H1 (cell line): ENCODE data around the gene TPPP2. TPM values are rescaled to one million over a fixed set of nuclear protein-coding genes. Genes with fewer than 3 reads are reported as not detected.

Source experiments
- CTCF ChIA-PET: fragments of 300-600 bp; sonication (Branson Sonifier 250); formaldehyde crosslinking; loops from one replicate; lab custom pipeline; 2021; ENCODE audit not compliant: partially characterized antibody; lab: Charles Lee
- POLR2A ChIA-PET: fragments of 300-600 bp; sonication (Branson Sonifier 250); formaldehyde crosslinking; loops from one replicate; lab custom pipeline; 2021; ENCODE audit warnings: inconsistent platforms; ENCODE audit not compliant: partially characterized antibody; lab: Charles Lee
- DNase-seq, 2 experiments: peaks; one replicate each; pipeline versions ENCODE4 v3.0.0 to v3.0.0-alpha.2; 2010 to 2022; ENCODE audit warnings: low spot score in 2 of 2, low read depth in 1 of 2, mixed read lengths in 1 of 2
- FAIRE-seq: peaks from 2 replicates; lab custom pipeline; 2011; peaks lifted over from hg19 to GRCh38; lab: Jason Lieb, UNC
- H2AFZ ChIP-seq: 2 replicates; pipeline ENCODE4 v1.8.1; 2012; ENCODE audit warnings: low read length, inconsistent platforms
- H2AK5ac ChIP-seq: 2 replicates; pipeline ENCODE4 v1.6.1; 2013; ENCODE audit warnings: low read depth, low read length
- H2BK120ac ChIP-seq: replicated peaks from 2 replicates; pipeline ENCODE3; 2013; ENCODE audit warnings: low read depth, low read length, inconsistent platforms
- H2BK12ac ChIP-seq: 2 replicates; pipeline ENCODE4 v1.6.1; 2013; ENCODE audit warnings: low read depth, low read length
- H2BK15ac ChIP-seq: 2 replicates; pipeline ENCODE4 v1.6.1; 2013; ENCODE audit warnings: low read length
- H2BK20ac ChIP-seq: 2 replicates; pipeline ENCODE4 v1.6.1; 2013; ENCODE audit warnings: low read length
- H2BK5ac ChIP-seq: 2 replicates; pipeline ENCODE4 v1.6.1; 2013; ENCODE audit warnings: low read depth, low read length
- H3K14ac ChIP-seq: 2 replicates; pipeline ENCODE4 v1.6.1; 2013; ENCODE audit warnings: inconsistent platforms; ENCODE audit not compliant: insufficient read length
- H3K18ac ChIP-seq: 2 replicates; pipeline ENCODE4 v1.6.1; 2013; ENCODE audit warnings: low read length; ENCODE audit errors: extremely low read depth
- H3K23ac ChIP-seq: 2 replicates; pipeline ENCODE4 v1.6.1; 2013; ENCODE audit warnings: inconsistent platforms; ENCODE audit not compliant: insufficient read length
- H3K23me2 ChIP-seq: 2 replicates; pipeline ENCODE4 v1.6.1; 2013; ENCODE audit warnings: low read depth, low read length
- H3K27ac ChIP-seq: 2 replicates; pipeline ENCODE4 v1.6.1; 2011; ENCODE audit warnings: low read depth, low read length, inconsistent platforms
- H3K27me3 ChIP-seq, 4 experiments: replicated peaks in 1 of 4; 1 replicate in 1 of 4; 2 replicates in 3 of 4; pipeline versions ENCODE4 v1.6.1 to v1.8.1; 2011 to 2013; ENCODE audit warnings: low read length in 3 of 4, mild to moderate bottlenecking in 3 of 4, inconsistent platforms in 2 of 4, mixed read lengths in 2 of 4, moderate library complexity in 1 of 4; ENCODE audit not compliant: control insufficient read depth in 3 of 4, insufficient read depth in 3 of 4; ENCODE audit errors: extremely low read depth in 1 of 4
- H3K36me3 ChIP-seq, 4 experiments: 2 replicates each; pipeline versions ENCODE4 v1.6.1 to v1.8.1; 2011 to 2013; ENCODE audit warnings: mild to moderate bottlenecking in 4 of 4, low read length in 3 of 4, moderate library complexity in 2 of 4, control low read depth in 1 of 4, inconsistent platforms in 1 of 4; ENCODE audit not compliant: insufficient read depth in 4 of 4, control insufficient read depth in 2 of 4
- H3K4ac ChIP-seq: replicated peaks from 2 replicates; pipeline ENCODE3; 2013; ENCODE audit warnings: low read length, low read depth, mixed read lengths, inconsistent platforms; ENCODE audit not compliant: insufficient read length
- H3K4me1 ChIP-seq, 4 experiments: replicated peaks in 1 of 4; 1 replicate in 1 of 4; 2 replicates in 3 of 4; pipeline versions ENCODE4 v1.6.1 to v1.8.1; 2011 to 2013; ENCODE audit warnings: low read length in 3 of 4, inconsistent platforms in 2 of 4, mixed read lengths in 1 of 4; ENCODE audit not compliant: insufficient read depth in 4 of 4, control insufficient read depth in 3 of 4
- H3K4me2 ChIP-seq, 2 experiments: 2 replicates each; pipeline versions ENCODE4 v1.6.1 to v1.8.1; 2011 to 2013; ENCODE audit warnings: low read depth in 2 of 2, low read length in 2 of 2, control low read depth in 1 of 2, inconsistent platforms in 1 of 2, mild to moderate bottlenecking in 1 of 2; ENCODE audit not compliant: insufficient read depth in 1 of 2
- H3K4me3 ChIP-seq, 4 experiments: fragments of 200-600, 300-600 bp in 1 of 4; sonication (generic), shearing (Covaris generic), sonication (Bioruptor Twin) in 1 of 4; 2 replicates each; pipeline versions ENCODE4 v1.5.1 to v1.8.1; 2011 to 2016; ENCODE audit warnings: low read length in 4 of 4, low read depth in 3 of 4, control low read depth in 2 of 4, inconsistent platforms in 2 of 4, mild to moderate bottlenecking in 2 of 4, mixed read lengths in 1 of 4, moderate library complexity in 1 of 4; ENCODE audit not compliant: insufficient read depth in 2 of 4; ENCODE audit errors: extremely low read depth in 1 of 4
- H3K56ac ChIP-seq: replicated peaks from 2 replicates; pipeline ENCODE3; 2013; ENCODE audit warnings: low read depth, mild to moderate bottlenecking, mixed read lengths, low read length, inconsistent platforms; ENCODE audit not compliant: insufficient read length
- H3K79me1 ChIP-seq: 2 replicates; pipeline ENCODE4 v1.6.1; 2013; ENCODE audit warnings: low read depth, low read length, control low read depth
- H3K79me2 ChIP-seq, 2 experiments: 2 replicates each; pipeline versions ENCODE4 v1.6.1 to v1.8.1; 2012 to 2013; ENCODE audit warnings: low read length in 2 of 2, mild to moderate bottlenecking in 2 of 2, inconsistent platforms in 1 of 2; ENCODE audit not compliant: insufficient read depth in 2 of 2, control insufficient read depth in 1 of 2
- H3K9ac ChIP-seq, 4 experiments: replicated peaks in 1 of 4; 1 replicate in 1 of 4; 2 replicates in 3 of 4; pipeline versions ENCODE4 v1.6.1 to v1.8.1; 2011 to 2013; ENCODE audit warnings: low read depth in 3 of 4, low read length in 3 of 4, control low read depth in 2 of 4, mild to moderate bottlenecking in 2 of 4, moderate library complexity in 2 of 4, inconsistent platforms in 1 of 4; ENCODE audit errors: extremely low read depth in 1 of 4
- H3K9me3 ChIP-seq, 2 experiments: 2 replicates each; pipeline versions ENCODE4 v1.6.1 to v1.8.1; 2012 to 2013; ENCODE audit warnings: mild to moderate bottlenecking in 2 of 2, moderate library complexity in 2 of 2, control low read depth in 1 of 2, inconsistent platforms in 1 of 2, low read depth in 1 of 2, low read length in 1 of 2, mixed read lengths in 1 of 2; ENCODE audit not compliant: insufficient read depth in 2 of 2
- H4K20me1 ChIP-seq, 2 experiments: replicated peaks in 1 of 2; 2 replicates each; pipeline versions ENCODE3 to v1.8.1; 2011 to 2013; ENCODE audit warnings: inconsistent platforms in 2 of 2, low read length in 2 of 2, mild to moderate bottlenecking in 1 of 2; ENCODE audit not compliant: insufficient read depth in 2 of 2, control insufficient read depth in 1 of 2
- H4K5ac ChIP-seq: 2 replicates; pipeline ENCODE4 v1.6.1; 2013; ENCODE audit warnings: low read length, low read depth, mixed read lengths, inconsistent platforms; ENCODE audit not compliant: insufficient read length
- H4K8ac ChIP-seq: 2 replicates; pipeline ENCODE4 v1.8.0; 2013; ENCODE audit warnings: mild to moderate bottlenecking, moderate library complexity, low read length, inconsistent platforms; ENCODE audit not compliant: insufficient read depth; ENCODE audit errors: extremely low read depth
- H4K91ac ChIP-seq: replicated peaks from 2 replicates; pipeline ENCODE3; 2013; ENCODE audit warnings: low read length, mixed read lengths, inconsistent platforms; ENCODE audit not compliant: insufficient read length
- CHD2 ChIP-seq: IDR thresholded peaks from 2 replicates; pipeline ENCODE4 v1.6.1; 2012; ENCODE audit warnings: low read length, improper control_type of control experiment
- FOSL1 ChIP-seq: IDR thresholded peaks from 2 replicates; pipeline ENCODE4 v1.6.1; 2011; ENCODE audit warnings: mild to moderate bottlenecking, low read depth, low read length, moderate library complexity; ENCODE audit not compliant: insufficient read depth
- SRF ChIP-seq: IDR thresholded peaks from 2 replicates; pipeline ENCODE4 v1.6.1; 2011; ENCODE audit warnings: mild to moderate bottlenecking, low read depth, low read length, moderate library complexity
- YY1 ChIP-seq: IDR thresholded peaks from 2 replicates; pipeline ENCODE4 v1.6.1; 2011; ENCODE audit warnings: low read depth, mild to moderate bottlenecking, low read length
- WGBS, 2 experiments: shearing (Covaris generic) in 1 of 2; methylation state at CpG; one replicate each; pipeline versions ENCODE4 v1.1.6 to v1.1.7; 2013 to 2015; ENCODE audit warnings: low lambda C conversion rate in 2 of 2, mixed read lengths in 2 of 2, inconsistent platforms in 1 of 2, low coverage in 1 of 2, missing lambda C conversion rate in 1 of 2; ENCODE audit not compliant: insufficient replicate concordance in 2 of 2, insufficient coverage in 1 of 2, insufficient read length in 1 of 2; ENCODE audit errors: extremely low coverage in 1 of 2, missing lambda C conversion rate in 1 of 2; 5-methylcytosine and 5-hydroxymethylcytosine counted together
- polyA plus RNA-seq, 7 experiments: library from polyadenylated mRNA; depleted of rRNA in 3 of 7; stranded (reverse) in 5 of 7; unstranded in 2 of 7; fragments of >200 nt in 5 of 7; fragments of 200-250 nt in 2 of 7; gene quantifications; 1 replicate in 5 of 7; 2 replicates in 1 of 7; 4 replicates in 1 of 7; pipeline versions ENCODE4 v1.2.1 to v1.2.3, GENCODE V29; 2011 to 2013; ENCODE audit warnings: missing spikeins in 2 of 7, mixed read lengths in 2 of 7
- total RNA-seq: library from RNA; stranded (reverse); fragmentation: NEBNext Ultra II Directional; extraction: Animal tissue kit (Norgen Biotek cat#: 25700); gene quantifications from 2 replicates; pipeline ENCODE4 v1.2.1, GENCODE V29; 2021

The TPPP2 gene
- total and polyA plus RNA-seq, 2 of the 8 experiments (the other 6 are each of a cell fraction or from before 2014, with no cell fraction given), result not detected

GRCh38 chr14:21070610-21071224 lies 40.7 kb downstream of the TPPP2 start:
- Histone ChIP-seq H3K9ac (peak overlapping the region; percentile 13 to 68 (median 59); a peak in 6 of 7 replicates), H2BK120ac (peak overlapping the region; percentile 91), H3K4me3 (peak overlapping the region; percentile 52 to 98 (median 82)), H2BK5ac (peak overlapping the region; percentile 95; the same call in 1 of the 2 replicates), H4K8ac (peak overlapping the region; percentile 81), H3K4ac (peak overlapping the region; percentile 74), H2BK15ac (no peak overlapping the region), H2AK5ac (no peak overlapping the region; the same call in 1 of the 2 replicates), H3K4me1 (peaks cover 3 to 14% (median 8%) of the 10 kb centered on the region in 4 experiments), H3K27ac (peak overlapping the region; percentile 74), H3K23me2 (peaks cover 25% of the 10 kb centered on the region; the same call in 1 of the 2 replicates), H2AFZ (no peak overlapping the region), H2BK20ac (0 out of 2 replicates have a peak overlapping the region, but pooled peaks have one; percentile 48), H3K79me2 (peaks cover 0 to 13% of the 10 kb centered on the region in 2 experiments; a peak in 2 of 4 replicates), H3K36me3 (peaks cover 14 to 20% (median 18%) of the 10 kb centered on the region in 4 experiments; a peak in 7 of 8 replicates), H4K91ac (peak overlapping the region; percentile 93), H3K14ac (no peak overlapping the region), H3K9me3 (no peaks in the 10 kb centered on the region), H4K20me1 (peaks cover 2 to 3% of the 10 kb centered on the region in 2 experiments), H3K79me1 (no peaks in the 10 kb centered on the region; the same call in 1 of the 2 replicates), H2BK12ac (peak overlapping the region; percentile 92; the same call in 1 of the 2 replicates), H3K56ac (peak overlapping the region; percentile 84), H3K23ac (no peak overlapping the region), H4K5ac (peak overlapping the region; percentile 67), H3K18ac (peak overlapping the region; percentile 97), H3K4me2 (peak overlapping the region; percentile 94 to 96), H3K27me3 (peaks cover 0 to 4% (median 0%) of the 10 kb centered on the region in 4 experiments; a peak in 3 of 7 replicates)
- 0% methylated on average over 20 of the region's 23 CpGs; no CpG with 5 or more reads in 1 of the 2 experiments for WGBS, 2 experiments
- DNase-seq, result peak in 1 of 2 experiments; percentile 86
- FAIRE-seq, result no peak
- ChIA-PET POLR2A (interaction anchor here (0.7 to 12.4 kb wide), 25 partner anchors 8 to 197 kb away, joined by 3 to 245 read pairs (median 4); partner anchors contain the start of genes NDRG2, TMEM253 and ZNF219), CTCF (interaction anchor here (0.6 to 6.6 kb wide), 30 partner anchors 8 to 785 kb away, joined by 3 to 110 read pairs (median 6); partner anchors contain the start of genes NDRG2 and TMEM253)
- no peak for TF ChIP-seq CHD2
- peak; percentile 42; the same call in 1 of the 2 replicates for TF ChIP-seq YY1
- TF ChIP-seq SRF, result no peak
- TF ChIP-seq FOSL1, result no peak
